ENCODE results near the gene GABRB3.
"Not testable (repeated sequence)": the region's sequence is repeated elsewhere in the genome, so short reads cannot be mapped to it uniquely, and the experiment has no call there.

GABRB3 gene

DNA sequence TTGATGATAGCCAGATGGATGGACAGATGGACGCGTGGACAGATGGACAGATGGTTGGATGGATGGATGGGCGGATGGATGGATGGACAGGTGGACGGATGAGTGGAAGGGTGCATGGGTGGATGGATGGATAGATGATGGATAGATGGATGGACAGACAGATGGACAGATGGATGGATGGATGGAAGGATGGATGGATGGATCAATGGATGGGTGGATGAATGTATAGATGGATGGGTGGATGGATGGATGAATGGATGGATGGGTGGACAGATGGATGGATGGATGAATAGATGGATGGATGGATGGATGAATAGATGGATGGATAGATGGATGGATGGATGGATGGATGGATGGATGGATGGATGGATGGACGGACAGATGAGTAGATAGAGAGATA is 40.9 kb downstream of the GABRB3 start:
- no peak for DNase-seq

GRCh38 chr15:26729581-26729980 is 43.3 kb downstream of the GABRB3 start:
- no peak for DNase-seq

DNA sequence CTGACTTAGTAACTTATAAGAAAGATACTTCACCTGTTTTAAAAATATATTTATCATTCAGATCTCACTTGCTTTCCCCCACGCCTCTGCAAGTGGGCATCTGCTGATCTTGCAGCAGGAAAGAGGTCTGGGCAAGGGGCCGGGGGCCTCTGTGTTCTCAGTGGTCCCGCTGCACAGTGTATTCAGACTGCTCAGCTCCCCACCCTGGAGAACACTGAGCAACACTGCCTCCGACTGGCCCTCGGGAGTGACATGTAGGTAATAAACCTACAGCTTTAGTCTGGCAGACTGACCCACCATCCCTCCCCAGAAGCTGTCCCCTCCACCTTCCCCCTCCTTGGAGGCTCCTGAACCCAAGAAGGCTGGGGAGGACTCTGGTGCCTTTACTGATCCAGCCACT is 43.8 kb downstream of the GABRB3 start:
- no peak for DNase-seq

DNA sequence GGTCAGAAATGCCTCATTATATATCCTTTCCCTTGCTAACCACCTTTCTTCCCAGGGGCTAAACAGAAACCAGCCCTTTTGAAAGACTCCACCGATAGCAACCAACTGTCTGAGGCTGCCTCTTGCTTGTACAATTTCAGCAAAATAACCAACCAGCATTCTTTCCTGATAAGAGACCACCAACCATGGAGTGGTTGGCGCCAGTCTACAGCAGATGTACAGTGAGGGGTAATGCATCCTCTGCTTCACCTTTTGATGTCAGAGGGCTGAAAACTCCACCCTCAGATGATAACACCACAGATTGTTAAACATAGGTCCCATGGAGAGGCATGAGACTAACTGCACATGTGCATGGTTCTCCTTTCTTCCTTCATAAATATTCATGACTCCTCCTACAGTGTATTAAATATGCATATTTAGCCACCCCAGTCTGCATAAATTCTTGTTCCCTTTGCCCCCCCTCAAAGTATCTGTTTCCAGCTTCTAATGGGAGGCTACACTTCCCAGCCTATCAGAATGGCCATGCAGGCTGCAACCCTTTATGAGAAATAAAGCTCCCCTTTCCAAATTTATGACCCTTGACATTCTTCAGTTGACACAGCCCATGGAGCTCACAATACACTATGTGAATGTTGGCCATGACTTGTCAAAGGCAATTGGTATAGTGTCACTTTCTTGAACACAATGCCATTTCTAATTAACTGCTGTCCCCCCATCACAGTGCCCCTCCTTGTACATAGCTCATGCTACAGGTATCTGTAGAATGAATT is 48.3 kb downstream of the GABRB3 start:
- DNase-seq: no peak

GRCh38 chr15:26722621-26723160 is 50.2 kb downstream of the GABRB3 start:
- no peak for DNase-seq

- DNase-seq: no peak
Observed at GRCh38 chr15:26721232-26721967, 51.5 kb downstream of the GABRB3 start.

GRCh38 chr15:26720546-26720945 is 52.3 kb downstream of the GABRB3 start:
- no peak for DNase-seq

DNA sequence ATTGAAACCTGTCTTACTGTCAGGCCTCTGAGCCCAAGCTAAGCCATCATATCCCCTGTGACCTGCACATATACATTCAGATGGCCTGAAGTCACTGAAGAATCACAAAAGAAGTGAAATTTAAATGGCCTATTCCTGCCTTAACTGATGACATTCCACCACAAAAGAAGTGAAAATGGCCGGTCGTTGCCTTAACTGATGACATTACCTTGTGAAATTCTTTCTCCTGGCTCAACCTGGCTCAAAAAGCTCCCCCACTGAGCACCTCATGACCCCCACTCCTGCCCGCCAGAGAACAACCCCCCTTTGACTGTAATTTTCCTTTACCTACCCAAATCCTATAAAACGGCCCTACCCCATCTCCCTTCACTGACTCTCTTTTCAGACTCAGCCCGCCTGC is 53.0 kb downstream of the GABRB3 start:
- not testable (repeated sequence) for DNase-seq

DNA sequence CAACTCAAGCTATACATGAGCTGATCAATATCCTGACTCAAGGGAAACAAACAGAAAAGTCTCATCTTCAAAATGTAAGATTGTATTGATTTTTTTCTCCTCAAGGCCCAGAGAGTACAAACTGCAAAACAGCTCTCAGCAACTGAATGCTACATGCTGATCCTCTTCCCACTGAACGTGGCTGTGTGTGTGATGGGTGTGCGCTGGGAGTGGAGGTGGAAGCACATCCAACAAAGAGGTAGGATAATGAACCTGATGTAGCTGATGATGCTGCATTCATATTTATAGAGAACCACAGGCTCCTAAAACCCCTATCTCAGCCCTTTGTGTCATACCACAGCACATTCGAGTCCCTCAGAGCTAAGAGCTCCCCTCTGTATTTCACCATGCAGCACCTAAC is 56.8 kb downstream of the GABRB3 start:
- no peak for DNase-seq

GRCh38 chr15:26713498-26713897 is 59.4 kb downstream of the GABRB3 start:
- DNase-seq: no peak

GRCh38 chr15:26712335-26712734 is 60.5 kb downstream of the GABRB3 start:
- no peak for DNase-seq

DNA sequence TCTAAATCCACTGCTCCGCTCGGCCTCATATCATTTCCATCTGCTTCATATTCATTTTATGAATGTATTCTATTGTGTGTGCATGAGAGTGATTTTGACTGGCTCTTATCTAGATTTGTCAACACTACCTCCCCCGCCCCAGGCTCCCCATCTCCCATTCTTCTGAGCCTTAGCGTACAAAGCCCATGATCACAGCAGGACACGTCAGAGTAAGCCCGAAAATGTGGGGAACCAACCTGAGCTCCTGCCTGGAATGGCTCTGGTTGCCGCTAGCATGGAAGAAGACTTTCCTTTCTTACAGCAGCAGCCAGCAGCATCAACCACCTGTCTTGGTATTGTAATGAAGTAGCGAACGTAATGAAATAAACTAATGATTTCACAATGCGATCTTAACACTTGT is 61.4 kb downstream of the GABRB3 start:
- no peak for DNase-seq

DNA sequence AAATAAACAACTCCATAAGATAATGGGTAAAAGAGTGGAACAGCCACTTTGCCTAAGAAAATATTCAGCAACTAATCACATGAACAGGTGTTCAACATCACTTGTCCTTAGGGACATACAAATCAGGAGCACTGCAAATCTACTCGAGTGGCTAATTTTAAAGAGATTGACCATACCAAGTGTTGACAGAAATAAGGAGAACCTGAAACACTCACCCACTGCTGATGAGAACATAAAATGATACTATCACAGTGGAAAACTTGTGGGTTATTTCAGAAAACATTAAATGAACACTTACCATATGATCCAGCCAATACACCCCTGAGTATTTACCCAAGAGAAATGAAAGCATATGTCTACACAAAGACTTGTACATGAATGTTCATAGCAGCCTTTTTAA is 70.5 kb downstream of the GABRB3 start:
- peak; percentile 48 for DNase-seq

DNA sequence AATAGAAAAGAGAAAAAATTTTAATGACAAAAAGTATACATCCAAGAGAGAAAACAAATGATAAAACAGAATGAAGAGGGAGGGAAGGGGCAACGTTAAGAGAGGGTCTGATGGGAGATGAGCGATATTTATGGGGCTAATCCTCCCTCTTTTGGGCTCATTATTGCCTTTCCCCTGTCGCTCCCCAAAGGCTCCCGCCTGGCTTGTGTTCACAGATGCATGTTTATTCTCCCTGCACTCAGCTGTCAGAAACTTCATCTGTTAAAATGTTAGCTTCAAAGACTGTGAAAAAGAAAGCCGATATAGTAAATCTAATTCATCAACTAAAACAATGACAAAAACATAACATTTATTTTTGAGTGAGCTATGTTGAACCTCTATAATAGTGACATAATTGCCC is 74.3 kb downstream of the GABRB3 start:
- DNase-seq: no peak

DNA sequence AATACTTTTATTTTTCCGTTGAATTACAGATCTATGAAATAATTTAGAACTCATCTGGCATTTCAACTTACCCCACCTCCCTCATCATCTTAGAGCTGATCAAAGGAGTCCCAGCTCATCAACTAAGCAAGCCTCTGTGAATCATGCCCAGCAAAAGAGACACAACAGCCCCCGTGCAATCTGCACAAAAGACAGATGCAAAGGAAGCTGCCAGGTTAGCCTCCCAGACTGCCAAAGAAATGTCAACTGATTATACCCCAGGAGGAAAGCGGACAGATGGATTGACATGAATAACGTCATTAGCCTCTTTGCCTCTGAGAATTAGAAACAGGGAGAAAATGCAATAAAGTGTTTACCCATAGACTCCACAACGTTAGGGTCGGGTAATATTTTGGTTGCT is 75.0 kb downstream of the GABRB3 start:
- no peak for DNase-seq

DNA sequence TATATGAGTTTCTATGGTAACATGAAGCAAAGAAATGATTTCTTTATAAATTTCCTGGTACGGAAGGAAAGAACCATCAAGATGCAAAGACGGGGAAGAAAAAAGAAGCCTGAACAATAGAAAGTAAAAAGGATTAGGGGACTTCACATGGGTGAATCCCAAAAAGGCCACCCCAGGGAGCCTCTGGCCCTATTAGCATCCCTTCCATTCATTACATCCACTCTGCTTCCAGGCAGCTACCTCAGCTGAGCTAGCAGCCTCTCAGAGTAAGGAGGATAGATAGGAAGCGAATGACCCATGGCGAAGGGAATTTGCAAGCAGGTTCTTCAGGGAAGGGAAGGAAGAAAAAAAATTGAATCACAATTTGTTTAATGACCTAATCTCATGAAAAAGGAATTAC is 81.6 kb downstream of the GABRB3 start:
- no peak for DNase-seq

- DNase-seq: no peak
Observed at GRCh38 chr15:26690778-26691177, 82.1 kb downstream of the GABRB3 start.

DNA sequence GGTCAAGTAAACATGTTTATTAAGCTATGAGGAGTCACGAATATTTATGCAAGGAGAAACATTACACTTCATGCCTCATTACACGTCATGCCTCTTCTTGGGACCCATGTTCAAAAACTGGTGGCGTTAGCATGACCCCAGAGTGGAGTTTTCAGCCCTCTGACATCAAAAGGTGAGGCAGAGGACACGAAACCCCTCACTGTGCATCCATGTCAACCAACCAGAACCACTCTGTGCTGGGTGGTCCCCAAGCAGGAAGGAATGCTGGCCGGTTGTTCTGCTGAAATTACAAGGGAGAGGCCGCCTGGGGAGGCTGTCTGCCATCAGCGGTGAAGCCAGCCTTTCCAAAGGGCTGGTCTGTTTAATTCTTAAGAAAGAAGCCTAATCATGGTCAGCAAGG is 83.4 kb downstream of the GABRB3 start:
- no peak for DNase-seq

GRCh38 chr15:26686547-26687187 is 86.2 kb downstream of the GABRB3 start:
- DNase-seq: no peak

DNA sequence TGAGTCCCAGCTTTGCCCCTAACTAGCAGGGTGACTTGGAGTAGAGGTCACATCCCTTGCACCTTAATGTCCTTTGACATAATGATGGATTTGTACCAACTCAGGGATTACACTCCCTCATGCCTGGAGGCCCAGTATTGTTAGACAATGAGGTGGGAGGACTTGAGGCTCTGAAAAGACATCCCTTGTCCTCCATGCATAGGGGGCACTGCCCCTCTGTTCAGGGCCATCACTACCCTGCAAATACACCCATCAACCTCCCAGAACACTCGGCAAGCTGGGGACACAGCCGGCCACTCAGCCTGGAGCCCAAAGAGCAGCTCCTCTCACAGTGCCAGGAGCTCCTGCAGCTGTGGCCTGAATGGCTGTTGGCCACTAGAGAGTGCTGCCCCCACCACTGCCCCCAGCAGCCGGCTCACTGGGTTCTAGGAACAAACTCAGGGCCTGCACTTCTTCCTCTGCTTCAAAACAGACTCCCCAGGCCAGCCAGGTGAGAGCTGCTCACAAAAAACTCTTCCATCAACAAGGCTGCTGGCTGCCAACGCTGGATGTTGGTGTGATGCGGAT is 90.2 kb downstream of the GABRB3 start:
- no peak for DNase-seq

- DNase-seq: no peak
Observed at GRCh38 chr15:26679927-26680326, 92.9 kb downstream of the GABRB3 start.

DNA sequence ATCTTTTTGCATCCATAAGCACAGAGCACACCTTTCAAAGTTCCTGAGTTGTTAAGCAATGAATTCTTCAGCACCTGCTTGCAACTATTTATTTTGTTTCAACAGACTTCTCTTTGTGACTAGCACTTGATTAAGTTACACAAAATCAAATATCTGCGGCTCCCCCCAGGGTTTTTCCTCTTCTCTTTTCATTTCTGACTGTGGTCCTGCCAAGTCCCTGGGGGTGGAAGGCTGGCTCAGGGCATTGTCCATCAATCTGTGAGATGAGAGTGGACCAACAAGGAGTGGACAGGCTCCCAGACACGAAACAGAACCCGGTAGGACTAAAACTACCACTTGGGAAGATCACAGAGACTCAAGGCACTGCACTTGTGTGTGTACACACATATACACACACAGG is 96.8 kb downstream of the GABRB3 start:
- no peak for DNase-seq

- DNase-seq: no peak
Observed at GRCh38 chr15:26674467-26674866, 98.4 kb downstream of the GABRB3 start.

- DNase-seq: no peak
Observed at GRCh38 chr15:26673445-26673844, 99.4 kb downstream of the GABRB3 start.
